ENCODE results near the gene PANX2.

DNA sequence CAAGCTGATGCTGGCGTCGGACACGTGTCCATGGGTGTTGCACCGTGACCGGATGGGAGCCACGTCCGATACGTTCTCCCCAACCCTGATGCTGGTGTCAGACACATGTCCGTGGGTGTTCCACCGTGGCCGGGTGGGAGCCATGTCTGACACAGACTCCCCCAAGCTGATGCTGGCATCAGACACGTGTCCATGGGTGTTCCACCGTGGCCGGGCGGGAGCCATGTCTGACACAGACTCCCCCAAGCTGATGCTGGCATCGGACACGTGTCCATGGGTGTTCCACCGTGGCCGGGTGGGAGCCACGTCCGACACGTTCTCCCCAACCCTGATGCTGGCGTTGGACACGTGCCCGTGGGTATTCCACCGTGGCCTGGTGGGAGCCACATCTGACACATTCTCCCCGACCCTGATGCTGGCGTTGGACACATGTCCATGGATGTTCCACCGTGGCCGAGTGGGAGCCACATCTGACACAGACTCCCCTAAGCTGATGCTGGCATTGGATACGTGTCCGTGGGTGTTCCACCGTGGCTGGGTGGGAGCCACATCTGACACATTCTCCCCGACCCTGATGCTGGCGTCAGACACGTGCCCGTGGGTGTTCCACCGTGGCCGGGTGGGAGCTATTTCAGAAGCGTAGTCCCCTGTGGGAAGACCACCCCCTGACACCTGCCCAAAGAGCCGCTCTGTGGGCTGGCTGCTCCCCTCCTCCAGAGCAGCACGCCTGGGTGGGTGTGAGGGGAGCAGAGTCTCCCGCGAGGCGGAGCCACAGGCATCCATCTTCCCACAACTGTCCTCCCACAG, 50.3 kb downstream of the PANX2 start:
- TF ChIP-seq, protein P1, sequence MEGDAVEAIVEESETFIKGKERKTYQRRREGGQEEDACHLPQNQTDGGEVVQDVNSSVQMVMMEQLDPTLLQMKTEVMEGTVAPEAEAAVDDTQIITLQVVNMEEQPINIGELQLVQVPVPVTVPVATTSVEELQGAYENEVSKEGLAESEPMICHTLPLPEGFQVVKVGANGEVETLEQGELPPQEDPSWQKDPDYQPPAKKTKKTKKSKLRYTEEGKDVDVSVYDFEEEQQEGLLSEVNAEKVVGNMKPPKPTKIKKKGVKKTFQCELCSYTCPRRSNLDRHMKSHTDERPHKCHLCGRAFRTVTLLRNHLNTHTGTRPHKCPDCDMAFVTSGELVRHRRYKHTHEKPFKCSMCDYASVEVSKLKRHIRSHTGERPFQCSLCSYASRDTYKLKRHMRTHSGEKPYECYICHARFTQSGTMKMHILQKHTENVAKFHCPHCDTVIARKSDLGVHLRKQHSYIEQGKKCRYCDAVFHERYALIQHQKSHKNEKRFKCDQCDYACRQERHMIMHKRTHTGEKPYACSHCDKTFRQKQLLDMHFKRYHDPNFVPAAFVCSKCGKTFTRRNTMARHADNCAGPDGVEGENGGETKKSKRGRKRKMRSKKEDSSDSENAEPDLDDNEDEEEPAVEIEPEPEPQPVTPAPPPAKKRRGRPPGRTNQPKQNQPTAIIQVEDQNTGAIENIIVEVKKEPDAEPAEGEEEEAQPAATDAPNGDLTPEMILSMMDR (IDR thresholded peaks at IDR 0.05), result no peak
- TF ChIP-seq POLR2A (IDR thresholded peaks at IDR 0.05) (no peak), EP300 (IDR thresholded peaks at IDR 0.05) (no peak), POLR2AphosphoS5 (IDR thresholded peaks at IDR 0.05) (no peak)

Measured in sigmoid colon (tissue), 4 donors.